Ramos (cell line): ENCODE data around the gene ZXDC.

ENCODE experiments used
- in situ Hi-C: fragments of 300-500 bp; cut with MboI; formaldehyde crosslinking; loops from one replicate; pipeline ENCODE4 v1.14.3; 2022; ENCODE audit warnings: low sequenced_read_pairs; ENCODE audit not compliant: unreplicated experiment

ZXDC gene

GRCh38 chr3:126491221-126492013 lies 15.7 kb upstream of the ZXDC start:
- in situ Hi-C loops: no loop called here

DNA sequence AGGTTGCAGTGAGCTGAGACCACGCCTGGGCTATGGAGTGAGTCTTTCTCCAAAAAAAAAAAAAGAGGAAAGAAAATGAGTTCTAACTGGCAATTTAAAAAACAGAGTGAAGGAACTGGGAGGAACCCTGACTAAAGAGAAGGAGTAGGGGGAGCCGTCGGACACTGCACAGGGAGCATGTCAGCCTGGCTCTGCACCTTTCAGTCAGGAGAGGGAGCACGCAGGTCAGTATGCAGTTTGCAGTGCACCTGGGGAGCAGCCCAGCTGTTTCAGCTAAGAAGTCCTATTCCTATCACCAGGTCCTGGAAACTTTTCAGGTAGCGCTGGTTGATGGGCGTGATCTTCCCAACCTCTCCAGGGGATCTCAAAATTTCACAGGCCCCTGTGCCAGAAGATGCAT lies 14.9 kb upstream of the ZXDC start:
- in situ Hi-C loops: no loop called here

GRCh38 chr3:126488886-126489569 lies 13.3 kb upstream of the ZXDC start:
- in situ Hi-C loops: no loop called here

GRCh38 chr3:126488185-126488584 lies 12.5 kb upstream of the ZXDC start:
- in situ Hi-C loops: no loop called here

GRCh38 chr3:126487151-126487771 lies 11.6 kb upstream of the ZXDC start:
- in situ Hi-C loops: no loop called here

- in situ Hi-C loops: no loop called here
These were observed 10.7 kb upstream of the ZXDC start for GRCh38 chr3:126486360-126486847.

DNA sequence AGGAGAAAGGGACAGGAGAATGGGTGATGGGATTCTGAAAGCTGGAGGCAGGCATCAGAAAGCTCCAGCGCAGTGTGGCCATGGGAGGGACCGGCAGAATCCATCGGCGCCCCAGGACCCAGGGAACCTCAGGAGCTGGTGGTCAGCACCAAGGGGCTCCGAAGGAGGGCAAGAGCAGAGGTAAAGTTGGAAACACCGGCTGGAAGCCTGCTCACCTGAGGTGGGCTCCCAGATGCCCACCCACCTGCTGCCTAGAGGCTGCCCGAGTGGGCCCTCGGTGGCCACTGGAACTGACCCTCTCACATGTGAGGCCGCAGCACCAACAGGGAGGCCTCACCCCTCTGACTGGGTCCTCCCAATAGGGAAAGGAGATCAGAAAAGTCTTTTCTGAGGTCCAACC lies 10.3 kb upstream of the ZXDC start:
- in situ Hi-C loops: no loop called here

GRCh38 chr3:126485176-126485897 lies 9.6 kb upstream of the ZXDC start:
- in situ Hi-C loops: no loop called here

- in situ Hi-C loops: no loop called here
These were observed 9.0 kb upstream of the ZXDC start for GRCh38 chr3:126484662-126485061.

GRCh38 chr3:126484148-126484547 lies 8.5 kb upstream of the ZXDC start:
- in situ Hi-C loops: no loop called here

DNA sequence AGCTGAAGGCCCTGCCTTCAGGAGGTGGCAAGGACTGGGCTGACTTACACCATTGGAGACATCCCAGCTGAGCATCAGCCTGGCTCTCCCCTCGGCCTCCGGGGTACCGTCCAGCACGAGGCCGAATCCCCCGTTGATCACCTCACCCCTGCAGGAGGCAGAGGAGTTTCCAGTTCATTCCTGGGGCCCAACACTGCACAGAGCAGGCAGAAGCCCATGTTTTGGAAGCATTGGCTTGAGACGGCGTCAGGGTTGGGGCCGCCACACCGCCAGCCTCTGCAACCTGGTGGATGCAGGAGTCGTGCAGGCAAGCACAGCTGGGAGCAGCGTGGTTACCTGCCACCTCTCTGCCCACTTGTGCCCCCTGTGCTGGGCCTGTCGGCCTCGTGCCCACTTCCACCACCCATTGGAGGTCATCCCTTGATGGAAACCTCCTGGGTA lies 7.7 kb upstream of the ZXDC start:
- in situ Hi-C loops: no loop called here

DNA sequence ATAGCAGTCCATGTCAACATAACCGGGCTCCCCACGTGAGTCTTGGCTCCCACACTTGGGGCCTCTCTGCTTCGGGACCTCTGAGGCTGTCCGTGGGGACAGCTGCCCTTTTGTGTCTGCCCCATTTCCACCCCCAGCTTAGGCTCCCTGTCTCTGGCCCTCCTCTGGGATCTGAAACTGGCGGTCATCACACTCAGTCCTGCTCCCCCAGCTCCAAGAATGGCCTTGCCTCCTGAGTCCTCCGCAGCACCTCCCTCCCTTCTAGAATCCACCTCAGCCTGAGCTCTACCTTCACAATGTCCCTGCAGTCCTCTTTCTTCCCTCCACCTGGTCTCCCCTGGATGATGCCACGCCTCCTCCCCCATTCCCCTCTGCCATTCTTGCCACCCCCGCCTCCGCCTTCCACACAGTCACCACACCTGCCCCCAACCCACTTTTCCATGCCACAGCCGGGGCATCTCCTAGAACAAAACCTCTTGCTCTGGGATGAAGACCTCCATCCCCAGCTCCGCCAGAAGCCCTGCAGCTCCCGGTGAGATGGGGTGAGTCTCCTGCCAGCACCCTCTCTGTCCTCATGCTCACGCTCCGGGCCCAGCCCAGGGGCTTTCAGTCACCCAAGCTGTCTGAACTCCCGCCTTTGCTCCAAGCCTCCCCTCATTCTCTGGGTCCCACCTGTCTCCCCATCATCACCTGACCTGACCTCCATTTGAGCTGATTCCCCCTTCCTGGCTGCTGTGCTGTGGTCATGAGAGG lies 7.0 kb upstream of the ZXDC start:
- in situ Hi-C loops: no loop called here

GRCh38 chr3:126481808-126482502 lies 6.3 kb upstream of the ZXDC start:
- in situ Hi-C loops: no loop called here

GRCh38 chr3:126480861-126481260 lies 5.2 kb upstream of the ZXDC start:
- in situ Hi-C loops: no loop called here

GRCh38 chr3:126480206-126480605 lies 4.5 kb upstream of the ZXDC start:
- in situ Hi-C loops: no loop called here

DNA sequence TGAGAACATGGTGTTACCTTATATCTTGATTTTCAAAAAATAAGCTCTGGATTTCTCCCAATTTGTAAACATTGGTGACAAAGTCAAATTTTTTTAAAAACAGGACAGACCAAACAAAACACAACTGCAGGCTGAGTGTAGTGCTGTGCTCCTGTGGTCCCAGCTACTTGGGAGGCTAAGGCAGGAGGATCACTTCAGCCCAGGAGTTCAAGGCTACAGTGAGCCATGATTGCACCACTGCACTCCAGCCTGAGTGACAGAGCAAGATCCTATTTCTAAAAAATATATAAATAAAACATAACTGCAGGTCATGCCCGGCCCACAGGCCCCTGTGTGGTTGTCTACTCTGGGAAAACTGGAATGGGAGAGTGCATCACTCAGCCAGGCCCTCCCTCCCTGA lies 4.0 kb upstream of the ZXDC start:
- in situ Hi-C loops: no loop called here

DNA sequence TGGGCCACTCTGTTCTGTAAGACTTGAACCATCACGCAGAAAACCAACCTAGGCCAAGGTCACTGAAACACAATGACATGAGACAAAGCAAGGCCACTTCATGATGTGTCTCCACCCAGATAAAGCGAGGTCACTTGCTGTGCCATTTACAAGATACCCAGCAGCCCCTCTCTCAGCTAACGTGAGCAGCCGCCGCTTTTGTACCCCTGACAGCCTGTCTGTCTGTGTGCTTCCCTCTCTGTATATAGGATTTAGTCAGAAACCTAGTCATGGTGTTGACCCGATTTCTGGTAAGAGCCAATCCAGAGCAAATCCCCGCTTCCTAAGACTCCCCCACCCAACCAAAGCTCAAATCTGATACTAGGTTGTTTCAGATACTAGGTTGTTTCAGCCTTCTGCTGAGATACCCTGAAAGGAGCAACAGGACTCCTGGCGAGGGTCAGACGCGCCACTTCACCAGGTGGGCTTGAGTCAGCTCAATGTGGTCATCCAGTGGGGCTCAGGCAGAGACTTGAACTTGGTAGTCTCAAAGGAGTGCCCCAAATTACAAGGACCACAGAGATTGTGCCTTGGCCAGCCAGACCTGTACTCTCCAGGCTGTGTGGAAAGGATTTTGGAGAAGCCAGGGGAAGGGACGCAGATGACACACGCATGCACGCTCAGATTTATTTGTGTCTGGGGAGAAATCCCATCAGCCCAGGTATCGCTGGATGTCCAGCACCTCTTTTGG lies 3.1 kb upstream of the ZXDC start:
- in situ Hi-C loops: no loop called here

GRCh38 chr3:126477061-126477380 lies 1.3 kb upstream of the ZXDC start:
- in situ Hi-C loops: no loop called here
